LNCAP (cell line): ENCODE measurements around the gene E2F6.

ENCODE experiments used
- TF ChIP-seq, protein P1 (sequence below): fragments of 450-650 bp; IDR thresholded peaks from 2 replicates; pipeline ENCODE4 v1.5.1; 2017; ENCODE audit warnings: mild to moderate bottlenecking

The E2F6 gene

DNA sequence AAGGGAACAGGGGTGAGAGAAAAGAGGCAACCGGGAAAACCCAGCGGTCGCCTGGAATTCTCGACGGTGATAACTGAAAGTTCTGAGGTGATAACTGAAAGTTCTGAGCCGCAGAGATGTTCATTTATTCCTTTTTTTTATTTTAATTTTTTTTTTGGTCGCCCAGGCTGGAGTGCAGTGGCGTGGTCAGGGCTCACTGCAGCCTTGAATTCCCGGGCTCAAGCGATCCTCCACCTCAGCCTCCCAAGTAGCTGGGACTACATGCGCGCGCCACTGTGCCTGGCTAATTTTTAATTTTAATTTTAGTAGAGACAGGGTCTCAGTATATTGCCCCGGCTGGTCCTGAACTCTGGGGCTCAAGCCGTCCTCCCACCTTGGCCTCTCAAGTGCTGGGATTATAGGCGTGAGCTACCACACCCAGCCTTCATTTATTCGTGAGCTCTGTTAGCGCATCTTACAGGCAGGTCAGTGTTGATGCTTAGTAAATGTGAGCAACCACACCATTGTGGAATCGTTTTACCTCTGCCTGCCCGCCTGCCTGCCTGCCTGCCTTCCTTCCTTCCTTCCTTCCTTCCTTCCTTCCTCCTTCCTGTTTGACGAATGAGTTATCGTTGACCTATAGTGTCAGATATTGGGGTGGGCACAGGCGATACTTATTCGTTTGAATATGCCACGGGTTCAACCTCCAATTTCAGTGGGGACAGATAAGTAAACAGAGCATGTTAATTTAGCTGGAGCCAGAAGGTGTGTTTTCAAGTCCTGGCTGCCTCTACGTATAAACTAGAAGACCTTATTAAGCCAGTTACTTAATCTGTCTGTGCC, 557 bp upstream of the E2F6 start:
- TF ChIP-seq, protein P1, sequence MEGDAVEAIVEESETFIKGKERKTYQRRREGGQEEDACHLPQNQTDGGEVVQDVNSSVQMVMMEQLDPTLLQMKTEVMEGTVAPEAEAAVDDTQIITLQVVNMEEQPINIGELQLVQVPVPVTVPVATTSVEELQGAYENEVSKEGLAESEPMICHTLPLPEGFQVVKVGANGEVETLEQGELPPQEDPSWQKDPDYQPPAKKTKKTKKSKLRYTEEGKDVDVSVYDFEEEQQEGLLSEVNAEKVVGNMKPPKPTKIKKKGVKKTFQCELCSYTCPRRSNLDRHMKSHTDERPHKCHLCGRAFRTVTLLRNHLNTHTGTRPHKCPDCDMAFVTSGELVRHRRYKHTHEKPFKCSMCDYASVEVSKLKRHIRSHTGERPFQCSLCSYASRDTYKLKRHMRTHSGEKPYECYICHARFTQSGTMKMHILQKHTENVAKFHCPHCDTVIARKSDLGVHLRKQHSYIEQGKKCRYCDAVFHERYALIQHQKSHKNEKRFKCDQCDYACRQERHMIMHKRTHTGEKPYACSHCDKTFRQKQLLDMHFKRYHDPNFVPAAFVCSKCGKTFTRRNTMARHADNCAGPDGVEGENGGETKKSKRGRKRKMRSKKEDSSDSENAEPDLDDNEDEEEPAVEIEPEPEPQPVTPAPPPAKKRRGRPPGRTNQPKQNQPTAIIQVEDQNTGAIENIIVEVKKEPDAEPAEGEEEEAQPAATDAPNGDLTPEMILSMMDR: no peak

DNA sequence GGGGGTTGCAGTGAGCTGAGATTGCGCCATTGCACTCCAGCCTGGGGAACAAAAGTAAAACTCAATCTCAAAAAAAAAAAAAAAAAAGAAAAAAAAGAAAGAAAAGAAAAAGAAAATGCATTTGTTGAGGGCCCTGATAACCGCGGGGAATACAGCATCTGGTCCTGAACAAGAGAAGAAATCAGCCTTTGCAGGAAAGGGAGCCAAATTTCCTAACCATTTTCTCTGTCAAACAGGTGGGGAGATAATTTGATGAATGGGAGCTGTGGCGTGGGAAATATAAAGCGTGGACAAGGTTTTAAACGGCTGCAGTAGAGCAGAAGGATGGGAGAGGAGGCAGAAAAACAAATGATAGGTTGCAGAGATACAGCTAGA, 864 bp downstream of the E2F6 start:
- TF ChIP-seq, protein P1: no peak

GRCh38 chr2:11459816-11460215, 6.1 kb downstream of the E2F6 start:
- TF ChIP-seq, protein P1: no peak

GRCh38 chr2:11458753-11459152, 7.2 kb downstream of the E2F6 start:
- TF ChIP-seq, protein P1: no peak

DNA sequence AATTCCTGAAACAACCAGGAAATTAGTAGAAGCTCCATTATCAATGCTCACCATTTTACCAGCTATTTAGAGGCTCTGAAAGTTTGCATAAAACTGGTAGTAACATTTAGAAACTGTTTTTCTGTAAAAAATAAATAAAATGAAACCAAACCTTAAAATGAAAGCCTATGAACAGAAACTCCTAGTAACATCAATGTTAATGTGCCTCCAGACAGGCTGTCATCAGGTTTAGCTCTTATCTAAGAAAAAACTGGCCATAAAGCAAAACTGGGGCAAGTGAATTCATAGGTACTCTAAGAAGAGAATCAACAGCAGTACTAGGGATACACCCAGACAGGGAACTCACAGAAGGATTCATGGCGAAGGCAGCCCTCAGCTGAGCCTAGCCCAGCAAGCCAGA, 8.0 kb downstream of the E2F6 start:
- TF ChIP-seq, protein P1: no peak

DNA sequence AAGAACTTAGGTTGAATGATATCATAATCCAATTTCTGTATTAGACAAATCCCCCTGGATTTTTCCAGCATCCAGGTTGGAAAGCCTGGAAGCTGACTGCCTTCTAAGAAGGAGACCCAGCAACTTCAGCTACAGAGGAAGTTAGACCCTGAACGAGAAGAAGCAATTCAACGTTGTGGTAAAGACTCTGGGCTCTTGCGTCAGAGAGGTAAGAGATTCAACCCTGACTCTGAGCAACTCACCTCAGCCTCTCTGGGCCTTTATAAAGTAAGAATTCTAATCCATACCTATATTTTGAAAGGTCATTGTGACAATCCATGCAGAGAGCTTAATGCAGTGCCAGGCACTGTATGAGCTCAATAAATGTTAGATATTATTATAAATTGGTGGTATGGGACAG, 9.7 kb downstream of the E2F6 start:
- TF ChIP-seq, protein P1: no peak

DNA sequence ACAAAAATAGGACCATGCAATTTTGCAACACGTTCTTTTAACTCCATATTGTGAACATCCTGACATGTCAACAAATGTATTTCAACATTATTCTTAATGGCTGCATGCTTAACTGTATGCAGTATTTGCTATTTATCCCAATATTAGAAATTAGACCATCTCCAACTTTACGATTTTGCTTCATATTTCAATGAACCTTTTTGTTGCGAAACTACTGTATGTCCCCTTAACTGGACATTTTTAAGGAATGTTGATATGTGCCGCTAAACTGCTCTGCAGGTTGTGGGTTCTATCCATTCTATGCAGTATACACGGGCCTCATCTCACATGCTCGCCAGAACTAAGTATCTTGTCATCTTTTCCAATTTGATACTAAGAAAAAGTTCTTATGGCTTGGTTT, 11.1 kb downstream of the E2F6 start:
- TF ChIP-seq, protein P1: no peak

DNA sequence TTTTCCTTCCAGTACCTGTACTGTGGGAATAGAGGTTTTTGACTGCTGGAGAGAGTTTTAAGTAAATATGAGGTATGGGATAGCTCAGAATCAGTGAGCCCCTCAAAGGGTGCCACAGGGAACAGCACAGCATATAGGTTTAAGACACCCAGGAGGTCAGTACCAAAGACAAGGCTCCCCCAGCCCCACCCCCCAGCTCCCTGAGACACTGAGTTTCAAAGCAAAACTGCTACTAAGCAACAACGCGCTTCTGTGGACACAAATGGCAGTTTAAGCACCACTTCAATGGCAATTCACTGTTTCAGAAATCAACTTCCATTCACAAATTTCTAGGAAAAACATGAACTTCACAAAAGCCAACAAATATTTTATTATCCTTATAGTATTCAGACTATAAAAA, 15.2 kb downstream of the E2F6 start:
- TF ChIP-seq, protein P1: no peak
